Measurements from ENCODE around the gene CRYBG1.

GRCh38 chr6:106529438-106529837 is 168.9 kb downstream of the CRYBG1 start:
- TF ChIP-seq, protein P1, sequence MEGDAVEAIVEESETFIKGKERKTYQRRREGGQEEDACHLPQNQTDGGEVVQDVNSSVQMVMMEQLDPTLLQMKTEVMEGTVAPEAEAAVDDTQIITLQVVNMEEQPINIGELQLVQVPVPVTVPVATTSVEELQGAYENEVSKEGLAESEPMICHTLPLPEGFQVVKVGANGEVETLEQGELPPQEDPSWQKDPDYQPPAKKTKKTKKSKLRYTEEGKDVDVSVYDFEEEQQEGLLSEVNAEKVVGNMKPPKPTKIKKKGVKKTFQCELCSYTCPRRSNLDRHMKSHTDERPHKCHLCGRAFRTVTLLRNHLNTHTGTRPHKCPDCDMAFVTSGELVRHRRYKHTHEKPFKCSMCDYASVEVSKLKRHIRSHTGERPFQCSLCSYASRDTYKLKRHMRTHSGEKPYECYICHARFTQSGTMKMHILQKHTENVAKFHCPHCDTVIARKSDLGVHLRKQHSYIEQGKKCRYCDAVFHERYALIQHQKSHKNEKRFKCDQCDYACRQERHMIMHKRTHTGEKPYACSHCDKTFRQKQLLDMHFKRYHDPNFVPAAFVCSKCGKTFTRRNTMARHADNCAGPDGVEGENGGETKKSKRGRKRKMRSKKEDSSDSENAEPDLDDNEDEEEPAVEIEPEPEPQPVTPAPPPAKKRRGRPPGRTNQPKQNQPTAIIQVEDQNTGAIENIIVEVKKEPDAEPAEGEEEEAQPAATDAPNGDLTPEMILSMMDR (IDR thresholded peaks at IDR 0.05; ENCODE audit: poor library complexity), result no peak
- no peak for TF ChIP-seq EZH2 (IDR thresholded peaks at IDR 0.05; ENCODE audit: borderline replicate concordance)
